ENCODE results near the gene MED28. TPM values are rescaled to one million over a fixed set of nuclear protein-coding genes. Genes with fewer than 3 reads are reported as not detected.

Gene MED28
- total RNA-seq, 2 experiments from 2014 or later, result 27.0 to 86.2 TPM

DNA sequence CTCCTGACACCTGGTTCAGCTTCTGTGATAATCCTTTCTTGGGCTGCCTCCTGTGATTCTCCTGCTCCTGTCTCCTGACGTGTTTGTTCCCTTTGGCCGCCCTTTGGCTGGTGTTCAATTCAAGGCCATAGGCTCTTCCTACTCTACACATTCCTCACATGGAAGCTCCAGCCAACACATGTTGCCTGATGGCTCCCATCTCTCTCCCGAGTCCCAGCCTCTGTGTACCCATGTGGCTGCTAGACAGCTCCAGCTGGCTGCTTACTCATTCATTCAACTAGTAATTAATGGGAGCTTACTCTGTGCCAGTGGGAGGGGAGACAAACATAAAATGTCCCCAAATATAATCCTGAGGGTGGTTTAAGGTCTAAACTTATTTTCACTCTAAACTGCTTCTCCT, 9.2 kb upstream of the MED28 start:
- H3K79me2 ChIP-seq (ENCODE audit: insufficient read depth, low read depth, low read length), result no peaks in the 10 kb centered on the region
- POLR2A ChIA-PET, result interaction anchor here (2.0 kb wide), 1 partner anchor 9 kb away, joined by 5 read pairs; the partner anchor contains the start of gene MED28
- H3K4me3 ChIP-seq (ENCODE audit: low read depth, low read length, poor library complexity, severe bottlenecking), result no peak overlapping the region
- no peak overlapping the region for H3K4me2 ChIP-seq (ENCODE audit: low read length)
- H4K20me1 ChIP-seq (ENCODE audit: insufficient read depth, low read length), result no peaks in the 10 kb centered on the region
- H3K9me2 ChIP-seq (ENCODE audit: insufficient read depth, low read length), result no peaks in the 10 kb centered on the region
- no TSS peak for BruUV-seq (replicated peaks)
- H3K27ac ChIP-seq (ENCODE audit: low read depth, low read length, poor library complexity, severe bottlenecking), result no peak overlapping the region
- intact Hi-C loops (cut with micrococcal nuclease; ENCODE audit: unreplicated experiment), result no loop called here
- TF ChIP-seq, protein P1, sequence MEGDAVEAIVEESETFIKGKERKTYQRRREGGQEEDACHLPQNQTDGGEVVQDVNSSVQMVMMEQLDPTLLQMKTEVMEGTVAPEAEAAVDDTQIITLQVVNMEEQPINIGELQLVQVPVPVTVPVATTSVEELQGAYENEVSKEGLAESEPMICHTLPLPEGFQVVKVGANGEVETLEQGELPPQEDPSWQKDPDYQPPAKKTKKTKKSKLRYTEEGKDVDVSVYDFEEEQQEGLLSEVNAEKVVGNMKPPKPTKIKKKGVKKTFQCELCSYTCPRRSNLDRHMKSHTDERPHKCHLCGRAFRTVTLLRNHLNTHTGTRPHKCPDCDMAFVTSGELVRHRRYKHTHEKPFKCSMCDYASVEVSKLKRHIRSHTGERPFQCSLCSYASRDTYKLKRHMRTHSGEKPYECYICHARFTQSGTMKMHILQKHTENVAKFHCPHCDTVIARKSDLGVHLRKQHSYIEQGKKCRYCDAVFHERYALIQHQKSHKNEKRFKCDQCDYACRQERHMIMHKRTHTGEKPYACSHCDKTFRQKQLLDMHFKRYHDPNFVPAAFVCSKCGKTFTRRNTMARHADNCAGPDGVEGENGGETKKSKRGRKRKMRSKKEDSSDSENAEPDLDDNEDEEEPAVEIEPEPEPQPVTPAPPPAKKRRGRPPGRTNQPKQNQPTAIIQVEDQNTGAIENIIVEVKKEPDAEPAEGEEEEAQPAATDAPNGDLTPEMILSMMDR (conservative IDR thresholded peaks at IDR 0.05; ENCODE audit: low read length), result no peak
- no peak for TF ChIP-seq EZH2phosphoT487 (IDR thresholded peaks at IDR 0.05; ENCODE audit: borderline replicate concordance, low read depth, low read length)
- peaks cover 73% of the 10 kb centered on the region for H3K36me3 ChIP-seq (ENCODE audit: insufficient read depth, low read length)
- DNase-seq (ENCODE audit: low spot score), result no peak
- H2AFZ ChIP-seq (ENCODE audit: low read length), result no peak overlapping the region
- CTCF ChIA-PET (ENCODE audit: unreplicated experiment), result no interaction called here
- H3K9me3 ChIP-seq (ENCODE audit: low read length), result no peaks in the 10 kb centered on the region
- no peaks in the 10 kb centered on the region for H3K4me1 ChIP-seq (ENCODE audit: insufficient read depth, low read length, poor library complexity, severe bottlenecking)

GRCh38 chr4:17613761-17614415, 553 bp upstream of the MED28 start:
- TSS peak; percentile 98 for BruUV-seq (replicated peaks)
- DNase-seq (ENCODE audit: low spot score), result peak; percentile 16
- peak overlapping the region; percentile 88 for H3K4me3 ChIP-seq (ENCODE audit: low read depth, low read length, poor library complexity, severe bottlenecking)

More at GRCh38 chr4:17613761-17614415, 553 bp upstream of the MED28 start:
- Histone ChIP-seq H3K36me3 (ENCODE audit: insufficient read depth, low read length) (peaks cover 31% of the 10 kb centered on the region), H3K79me2 (ENCODE audit: insufficient read depth, low read depth, low read length) (peaks cover 49% of the 10 kb centered on the region), H3K9me2 (ENCODE audit: insufficient read depth, low read length) (no peaks in the 10 kb centered on the region), H3K9me3 (ENCODE audit: low read length) (no peaks in the 10 kb centered on the region), H3K4me2 (ENCODE audit: low read length) (peak overlapping the region; percentile 78), H2AFZ (ENCODE audit: low read length) (peak overlapping the region; percentile 95), H3K4me1 (ENCODE audit: insufficient read depth, low read length, poor library complexity, severe bottlenecking) (peaks cover 28% of the 10 kb centered on the region), H3K27ac (ENCODE audit: low read depth, low read length, poor library complexity, severe bottlenecking) (peak overlapping the region; percentile 52), H4K20me1 (ENCODE audit: insufficient read depth, low read length) (peaks cover 6% of the 10 kb centered on the region; the same call in 1 of the 2 replicates)
- CTCF ChIA-PET (ENCODE audit: unreplicated experiment), result interaction anchor here (0.6 kb wide), 1 partner anchor 110 kb away, joined by 3 read pairs; no protein-coding TSS in a partner anchor
- intact Hi-C loops (cut with micrococcal nuclease; ENCODE audit: unreplicated experiment), result loop anchor here (1.0 kb wide), 3 partner anchors 19 to 196 kb away; partner anchors contain the start of genes DCAF16 and NCAPG
- no peak for TF ChIP-seq EZH2phosphoT487 (IDR thresholded peaks at IDR 0.05; ENCODE audit: borderline replicate concordance, low read depth, low read length)
- TF ChIP-seq, protein P1 (conservative IDR thresholded peaks at IDR 0.05; ENCODE audit: low read length), result no peak
- POLR2A ChIA-PET, result interaction anchor here (0.6 to 2.6 kb wide), 18 partner anchors 9 to 1347 kb away, joined by 3 to 19 read pairs (median 4); no protein-coding TSS in a partner anchor

All from OCI-LY7 (cell line).